HepG2 (cell line): Measurements from ENCODE around the gene ACSF3. TPM values are rescaled to one million over a fixed set of nuclear protein-coding genes. Genes with fewer than 3 reads are reported as not detected.
A peak's percentile ranks its signal among the peaks of the same experiment; 100 is the strongest.

Source experiments
- ATF1 ChIP-seq: IDR thresholded peaks from 2 replicates; pipeline ENCODE4 v1.6.1; 2016; ENCODE audit warnings: mild to moderate bottlenecking, control low read depth
- ELF3 ChIP-seq: IDR thresholded peaks from 2 replicates; pipeline ENCODE4 v1.6.1; 2016; ENCODE audit warnings: missing genetic modification reagents, missing compliant biosample characterization
- NFATC3 ChIP-seq: sonication (generic); formaldehyde crosslinking; IDR thresholded peaks from 2 replicates; pipeline ENCODE4 v1.5.1; 2020; ENCODE audit warnings: mild to moderate bottlenecking, missing genetic modification reagents
- SRF ChIP-seq: IDR thresholded peaks from 2 replicates; pipeline ENCODE4 v1.6.1; 2011; ENCODE audit warnings: mild to moderate bottlenecking, low read depth, low read length, moderate library complexity
- polyA plus RNA-seq, 8 experiments: library from polyadenylated mRNA; depleted of rRNA in 3 of 8; stranded (reverse) in 7 of 8; unstranded in 1 of 8; fragments of >200 nt; fragmentation: Illumina TruSeq in 4 of 8; extraction: Trizol in 4 of 8; gene quantifications; 2 replicates each; pipeline versions ENCODE4 v1.2.1 to v1.2.3, GENCODE V29; 2011 to 2016; ENCODE audit warnings: low read depth in 4 of 8, missing spikeins in 1 of 8, mixed read lengths in 1 of 8; ENCODE audit not compliant: insufficient read depth in 1 of 8
- total RNA-seq, 5 experiments: library from RNA; depleted of rRNA; stranded (reverse); fragments of >200 nt; fragmentation: Illumina TruSeq; extraction: Trizol; gene quantifications; 2 replicates each; pipeline ENCODE4 v1.2.3, GENCODE V29; 2016; ENCODE audit warnings: low read depth in 1 of 5
- TF ChIP-seq, protein P1 (sequence below): sonication (generic); formaldehyde crosslinking; IDR thresholded peaks from 2 replicates; pipeline ENCODE4 v1.4.0; 2020; ENCODE audit warnings: missing genetic modification reagents
- TF ChIP-seq, protein P2 (sequence below): sonication (generic); formaldehyde crosslinking; IDR thresholded peaks from 2 replicates; pipeline ENCODE4 v1.5.0; 2020; ENCODE audit warnings: missing genetic modification reagents

ACSF3 gene
- total and polyA plus RNA-seq, 2 of the 13 experiments (the other 11 are each of a cell fraction or from before 2014, with no cell fraction given), result 14.9 to 30.6 TPM

GRCh38 chr16:89093602-89094251 is at the start of gene ACSF3 (continued):
- TF ChIP-seq, protein P1, sequence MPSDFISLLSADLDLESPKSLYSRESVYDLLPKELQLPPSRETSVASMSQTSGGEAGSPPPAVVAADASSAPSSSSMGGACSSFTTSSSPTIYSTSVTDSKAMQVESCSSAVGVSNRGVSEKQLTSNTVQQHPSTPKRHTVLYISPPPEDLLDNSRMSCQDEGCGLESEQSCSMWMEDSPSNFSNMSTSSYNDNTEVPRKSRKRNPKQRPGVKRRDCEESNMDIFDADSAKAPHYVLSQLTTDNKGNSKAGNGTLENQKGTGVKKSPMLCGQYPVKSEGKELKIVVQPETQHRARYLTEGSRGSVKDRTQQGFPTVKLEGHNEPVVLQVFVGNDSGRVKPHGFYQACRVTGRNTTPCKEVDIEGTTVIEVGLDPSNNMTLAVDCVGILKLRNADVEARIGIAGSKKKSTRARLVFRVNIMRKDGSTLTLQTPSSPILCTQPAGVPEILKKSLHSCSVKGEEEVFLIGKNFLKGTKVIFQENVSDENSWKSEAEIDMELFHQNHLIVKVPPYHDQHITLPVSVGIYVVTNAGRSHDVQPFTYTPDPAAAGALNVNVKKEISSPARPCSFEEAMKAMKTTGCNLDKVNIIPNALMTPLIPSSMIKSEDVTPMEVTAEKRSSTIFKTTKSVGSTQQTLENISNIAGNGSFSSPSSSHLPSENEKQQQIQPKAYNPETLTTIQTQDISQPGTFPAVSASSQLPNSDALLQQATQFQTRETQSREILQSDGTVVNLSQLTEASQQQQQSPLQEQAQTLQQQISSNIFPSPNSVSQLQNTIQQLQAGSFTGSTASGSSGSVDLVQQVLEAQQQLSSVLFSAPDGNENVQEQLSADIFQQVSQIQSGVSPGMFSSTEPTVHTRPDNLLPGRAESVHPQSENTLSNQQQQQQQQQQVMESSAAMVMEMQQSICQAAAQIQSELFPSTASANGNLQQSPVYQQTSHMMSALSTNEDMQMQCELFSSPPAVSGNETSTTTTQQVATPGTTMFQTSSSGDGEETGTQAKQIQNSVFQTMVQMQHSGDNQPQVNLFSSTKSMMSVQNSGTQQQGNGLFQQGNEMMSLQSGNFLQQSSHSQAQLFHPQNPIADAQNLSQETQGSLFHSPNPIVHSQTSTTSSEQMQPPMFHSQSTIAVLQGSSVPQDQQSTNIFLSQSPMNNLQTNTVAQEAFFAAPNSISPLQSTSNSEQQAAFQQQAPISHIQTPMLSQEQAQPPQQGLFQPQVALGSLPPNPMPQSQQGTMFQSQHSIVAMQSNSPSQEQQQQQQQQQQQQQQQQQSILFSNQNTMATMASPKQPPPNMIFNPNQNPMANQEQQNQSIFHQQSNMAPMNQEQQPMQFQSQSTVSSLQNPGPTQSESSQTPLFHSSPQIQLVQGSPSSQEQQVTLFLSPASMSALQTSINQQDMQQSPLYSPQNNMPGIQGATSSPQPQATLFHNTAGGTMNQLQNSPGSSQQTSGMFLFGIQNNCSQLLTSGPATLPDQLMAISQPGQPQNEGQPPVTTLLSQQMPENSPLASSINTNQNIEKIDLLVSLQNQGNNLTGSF (CRISPR knock-in tag), result peak; percentile 73
- TF ChIP-seq ATF1 (CRISPR knock-in tag) (no peak), ELF3 (0 out of 2 replicates have a peak, but pooled peaks have one; percentile 26), SRF (peak; percentile 79), NFATC3 (CRISPR knock-in tag) (no peak)
- TF ChIP-seq, protein P2, sequence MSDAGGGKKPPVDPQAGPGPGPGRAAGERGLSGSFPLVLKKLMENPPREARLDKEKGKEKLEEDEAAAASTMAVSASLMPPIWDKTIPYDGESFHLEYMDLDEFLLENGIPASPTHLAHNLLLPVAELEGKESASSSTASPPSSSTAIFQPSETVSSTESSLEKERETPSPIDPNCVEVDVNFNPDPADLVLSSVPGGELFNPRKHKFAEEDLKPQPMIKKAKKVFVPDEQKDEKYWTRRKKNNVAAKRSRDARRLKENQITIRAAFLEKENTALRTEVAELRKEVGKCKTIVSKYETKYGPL (CRISPR knock-in tag), result 0 out of 2 replicates have a peak, but pooled peaks have one; percentile 11
